D721Med (cell line): ENCODE results near the gene PSTPIP1.

Source experiments
- DNase-seq: peaks from one replicate; pipeline ENCODE4 v3.0.0; 2011; ENCODE audit warnings: low spot score; ENCODE audit not compliant: insufficient read length
- FAIRE-seq: peaks from 2 replicates; lab custom pipeline; 2011; peaks lifted over from hg19 to GRCh38; lab: Jason Lieb, UNC
- CTCF ChIP-seq: IDR thresholded peaks from 2 replicates; pipeline ENCODE4 v1.5.1; 2012; ENCODE audit warnings: mild to moderate bottlenecking, control low read depth; ENCODE audit not compliant: insufficient read depth; ENCODE audit errors: missing control alignments

Gene PSTPIP1

GRCh38 chr15:77064063-77064462 is 69.1 kb downstream of the PSTPIP1 start:
- DNase-seq = no peak
- FAIRE-seq = no peak
- no peak for TF ChIP-seq CTCF

- FAIRE-seq (no peak), DNase-seq (no peak)
- TF ChIP-seq CTCF = no peak
These were observed 69.8 kb downstream of the PSTPIP1 start for GRCh38 chr15:77064539-77065308.

- FAIRE-seq = no peak
- no peak for TF ChIP-seq CTCF
- no peak for DNase-seq
These were observed 72.2 kb downstream of the PSTPIP1 start for GRCh38 chr15:77066971-77067690.

GRCh38 chr15:77067691-77068367 is 72.9 kb downstream of the PSTPIP1 start:
- FAIRE-seq (no peak), DNase-seq (no peak)
- no peak for TF ChIP-seq CTCF

- TF ChIP-seq CTCF = no peak
- DNase-seq (no peak), FAIRE-seq (no peak)
These were observed 73.7 kb downstream of the PSTPIP1 start for GRCh38 chr15:77068633-77069032.

- FAIRE-seq (no peak), DNase-seq (no peak)
- TF ChIP-seq CTCF = no peak
These were observed 74.7 kb downstream of the PSTPIP1 start for GRCh38 chr15:77069521-77070121.

- no peak for FAIRE-seq
- no peak for TF ChIP-seq CTCF
- DNase-seq = no peak
These were observed 75.2 kb downstream of the PSTPIP1 start for GRCh38 chr15:77070180-77070494.
